GM21717 (cell line): ENCODE results near the gene PUS1.

Source experiments
- ATAC-seq: cut with Tn5 transposase; IDR thresholded peaks from one replicate; pipeline ENCODE4 v1.9.1; 2021; ENCODE audit warnings: mild to moderate bottlenecking, moderate library complexity; ENCODE audit not compliant: unreplicated experiment

The PUS1 gene

GRCh38 chr12:131902332-131903241, 26.5 kb upstream of the PUS1 start:
- ATAC-seq = no peak

GRCh38 chr12:131903270-131904255, 25.5 kb upstream of the PUS1 start:
- no peak for ATAC-seq

- ATAC-seq = no peak
Measured at GRCh38 chr12:131904346-131904745, 24.7 kb upstream of the PUS1 start.

- no peak for ATAC-seq
Measured at GRCh38 chr12:131905081-131905629, 23.9 kb upstream of the PUS1 start.

- no peak for ATAC-seq
Measured at GRCh38 chr12:131905630-131906091, 23.4 kb upstream of the PUS1 start.

- no peak for ATAC-seq
Measured at GRCh38 chr12:131907379-131908091, 21.5 kb upstream of the PUS1 start.

GRCh38 chr12:131908092-131909080, 20.7 kb upstream of the PUS1 start:
- ATAC-seq = no peak

- no peak for ATAC-seq
Measured at GRCh38 chr12:131909081-131909751, 19.9 kb upstream of the PUS1 start.

- ATAC-seq = no peak
Measured at GRCh38 chr12:131909752-131910219, 19.3 kb upstream of the PUS1 start.

GRCh38 chr12:131910302-131911027, 18.6 kb upstream of the PUS1 start:
- no peak for ATAC-seq

- no peak for ATAC-seq
Measured at GRCh38 chr12:131911028-131911650, 17.9 kb upstream of the PUS1 start.

- no peak for ATAC-seq
Measured at GRCh38 chr12:131911851-131912477, 17.1 kb upstream of the PUS1 start.

GRCh38 chr12:131912518-131913274, 16.4 kb upstream of the PUS1 start:
- no peak for ATAC-seq

- ATAC-seq = no peak
Measured at GRCh38 chr12:131913666-131914065, 15.4 kb upstream of the PUS1 start.

GRCh38 chr12:131914179-131914702, 14.8 kb upstream of the PUS1 start:
- no peak for ATAC-seq
